Measurements from ENCODE around the gene CXorf58. TPM values are rescaled to one million over a fixed set of nuclear protein-coding genes. Genes with fewer than 3 reads are reported as not detected.
"Not testable (repeated sequence)": the region's sequence is repeated elsewhere in the genome, so short reads cannot be mapped to it uniquely, and the experiment has no call there.

CXorf58 gene
- total and polyA plus RNA-seq, 10 donors, result 0.04 to 0.92 (median 0.16) TPM; not detected in 5

DNA sequence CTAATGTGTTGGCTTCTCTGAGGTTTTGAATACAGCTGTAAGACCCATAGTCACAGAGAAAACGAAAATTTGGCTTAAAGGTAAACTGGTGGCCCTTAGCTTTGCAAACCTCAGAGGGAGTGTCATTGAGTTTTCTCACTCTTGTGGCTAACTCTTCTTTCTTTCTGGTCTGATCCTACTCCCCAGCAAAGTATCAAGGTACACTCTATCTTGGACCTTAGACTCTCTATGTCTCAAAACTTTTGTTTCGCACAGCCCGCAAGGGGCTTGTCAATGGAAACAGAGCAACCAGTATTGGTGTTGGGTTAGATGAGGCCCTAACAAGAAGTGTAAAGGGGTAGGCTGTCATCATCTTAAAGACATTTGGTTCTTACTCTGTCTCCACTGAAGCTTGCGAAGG, 19.9 kb upstream of the CXorf58 start:
- Histone ChIP-seq H3K9me3 (no peaks in the 10 kb centered on the region), H3K27me3 (replicated peaks in 1 of 7) (no peaks in the 10 kb centered on the region), H3K27ac (no peak overlapping the region), H3K4me1 (peaks cover 0 to 5% (median 0%) of the 10 kb centered on the region in 6 donors), H3K4me3 (no peak overlapping the region), H3K36me3 (no peaks in the 10 kb centered on the region)
- 89 to 95% (median 94%) methylated on average over 4 of the region's 4 CpGs for WGBS, 5 donors
- DNase-seq, result no peak
- TF ChIP-seq POLR2AphosphoS5 (IDR thresholded peaks at IDR 0.05) (no peak), POLR2A (IDR thresholded peaks at IDR 0.05) (no peak)
- TF ChIP-seq, protein P1, sequence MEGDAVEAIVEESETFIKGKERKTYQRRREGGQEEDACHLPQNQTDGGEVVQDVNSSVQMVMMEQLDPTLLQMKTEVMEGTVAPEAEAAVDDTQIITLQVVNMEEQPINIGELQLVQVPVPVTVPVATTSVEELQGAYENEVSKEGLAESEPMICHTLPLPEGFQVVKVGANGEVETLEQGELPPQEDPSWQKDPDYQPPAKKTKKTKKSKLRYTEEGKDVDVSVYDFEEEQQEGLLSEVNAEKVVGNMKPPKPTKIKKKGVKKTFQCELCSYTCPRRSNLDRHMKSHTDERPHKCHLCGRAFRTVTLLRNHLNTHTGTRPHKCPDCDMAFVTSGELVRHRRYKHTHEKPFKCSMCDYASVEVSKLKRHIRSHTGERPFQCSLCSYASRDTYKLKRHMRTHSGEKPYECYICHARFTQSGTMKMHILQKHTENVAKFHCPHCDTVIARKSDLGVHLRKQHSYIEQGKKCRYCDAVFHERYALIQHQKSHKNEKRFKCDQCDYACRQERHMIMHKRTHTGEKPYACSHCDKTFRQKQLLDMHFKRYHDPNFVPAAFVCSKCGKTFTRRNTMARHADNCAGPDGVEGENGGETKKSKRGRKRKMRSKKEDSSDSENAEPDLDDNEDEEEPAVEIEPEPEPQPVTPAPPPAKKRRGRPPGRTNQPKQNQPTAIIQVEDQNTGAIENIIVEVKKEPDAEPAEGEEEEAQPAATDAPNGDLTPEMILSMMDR (IDR thresholded peaks at IDR 0.05 in 8 of 11, conservative IDR thresholded peaks at IDR 0.05 in 3 of 11), result no peak
- intact Hi-C loops (cut with DNase I; ENCODE audit: low total_unique reads), result no loop called here

DNA sequence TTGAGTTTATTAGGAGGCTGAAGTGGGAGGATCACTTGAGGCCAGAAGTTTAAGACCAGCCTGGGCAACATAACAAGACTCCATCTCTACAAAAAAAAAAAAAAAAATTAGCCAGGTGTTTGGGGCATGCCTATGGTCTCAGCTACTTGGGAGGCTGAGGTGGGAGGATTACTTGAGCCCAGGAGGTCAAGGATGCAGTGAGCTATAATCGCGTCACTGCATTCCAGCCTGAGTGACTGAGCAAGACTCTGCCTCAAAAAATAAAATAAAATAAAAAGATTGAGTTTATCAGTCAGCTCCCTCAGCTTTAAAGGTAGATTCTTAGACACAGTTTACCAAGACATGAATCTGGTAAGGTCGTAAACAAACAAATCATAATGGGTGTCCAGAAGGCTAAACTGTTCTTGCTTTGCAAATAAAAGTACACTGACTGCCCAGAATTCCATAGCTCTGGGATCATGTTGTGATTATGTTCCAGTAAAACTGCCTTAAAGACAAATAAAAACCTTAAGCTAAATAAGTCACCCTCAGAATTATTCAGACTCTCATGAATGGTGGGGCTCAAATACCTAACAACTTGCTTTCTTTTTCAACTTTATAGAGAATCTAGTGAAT, 18.8 kb upstream of the CXorf58 start:
- 74 to 98% (median 92%) methylated on average over 3 of the region's 3 CpGs for WGBS, 5 donors
- intact Hi-C loops (cut with DNase I; ENCODE audit: low total_unique reads), result no loop called here
- Histone ChIP-seq H3K4me1 (peaks cover 0 to 4% (median 0%) of the 10 kb centered on the region in 6 donors), H3K27me3 (replicated peaks in 1 of 7) (no peaks in the 10 kb centered on the region), H3K9me3 (no peaks in the 10 kb centered on the region), H3K4me3 (no peak overlapping the region), H3K27ac (no peak overlapping the region), H3K36me3 (no peaks in the 10 kb centered on the region)
- DNase-seq, result no peak
- no peak for TF ChIP-seq POLR2A (IDR thresholded peaks at IDR 0.05)
- TF ChIP-seq, protein P1 (IDR thresholded peaks at IDR 0.05 in 8 of 11, conservative IDR thresholded peaks at IDR 0.05 in 3 of 11), result no peak

GRCh38 chrX:23890933-23891332, 16.9 kb upstream of the CXorf58 start:
- H3K4me1 ChIP-seq, result no peaks in the 10 kb centered on the region
- no peaks in the 10 kb centered on the region for H3K9me3 ChIP-seq
- no peak overlapping the region for H3K4me3 ChIP-seq
- H3K27me3 ChIP-seq (replicated peaks in 1 of 7), result peaks cover 0 to 8% (median 0%) of the 10 kb centered on the region in 7 donors
- H3K27ac ChIP-seq, result no peak overlapping the region
- TF ChIP-seq POLR2AphosphoS5 (IDR thresholded peaks at IDR 0.05) (no peak), POLR2A (IDR thresholded peaks at IDR 0.05) (no peak)
- TF ChIP-seq, protein P1 (IDR thresholded peaks at IDR 0.05 in 8 of 11, conservative IDR thresholded peaks at IDR 0.05 in 3 of 11), result no peak
- intact Hi-C loops (cut with DNase I; ENCODE audit: low total_unique reads), result no loop called here
- 93 to 100% (median 98%) methylated on average over 4 of the region's 4 CpGs for WGBS, 5 donors
- no peaks in the 10 kb centered on the region for H3K36me3 ChIP-seq
- no peak for DNase-seq

DNA sequence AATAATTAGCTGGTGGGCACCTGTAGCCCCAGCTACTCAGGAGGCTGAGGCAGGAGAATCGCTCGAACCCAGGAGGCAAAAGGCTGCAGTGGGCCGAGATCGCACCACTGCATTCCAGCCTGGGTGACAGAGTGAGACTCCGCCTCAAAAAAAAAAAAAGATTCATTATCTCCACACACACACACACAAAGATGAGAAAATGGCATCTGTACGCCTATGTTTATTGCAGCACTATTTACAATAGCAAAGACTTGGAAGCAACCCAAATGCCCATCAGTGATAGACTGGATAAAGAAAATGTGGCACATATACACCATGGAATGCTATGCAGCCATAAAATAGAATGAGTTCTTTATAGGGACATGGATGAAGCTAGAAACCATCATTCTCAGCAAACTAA, 12.8 kb upstream of the CXorf58 start:
- H3K27me3 ChIP-seq (replicated peaks in 1 of 7); H3K4me1 ChIP-seq; H3K9me3 ChIP-seq; intact Hi-C loops (cut with DNase I; ENCODE audit: low total_unique reads); H3K27ac ChIP-seq; H3K36me3 ChIP-seq; DNase-seq; H3K4me3 ChIP-seq: not testable (repeated sequence)
- 92 to 100% (median 96%) methylated on average over 5 to 6 of the region's 6 CpGs for WGBS, 5 donors

DNA sequence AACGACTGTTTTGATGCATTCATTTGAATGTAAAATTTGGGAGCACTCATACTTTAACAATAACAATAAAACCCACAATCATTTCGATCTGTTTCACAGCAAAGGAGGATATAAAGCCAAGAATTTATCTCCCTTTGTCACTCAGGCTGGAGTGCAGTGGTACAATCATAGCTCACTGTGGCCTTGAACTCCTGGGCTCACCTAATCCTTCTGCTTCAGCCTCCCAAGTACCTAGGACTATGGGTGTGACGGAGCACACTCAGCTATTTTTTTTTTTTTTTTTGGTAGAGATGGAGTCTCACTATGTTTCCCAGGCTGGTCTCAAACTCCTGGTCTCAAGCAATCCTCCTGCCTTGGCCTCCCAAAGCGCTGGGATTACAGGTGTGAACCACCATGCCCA, 11.3 kb upstream of the CXorf58 start:
- DNase-seq; intact Hi-C loops (cut with DNase I; ENCODE audit: low total_unique reads); H3K9me3 ChIP-seq; H3K27me3 ChIP-seq (replicated peaks in 1 of 7); H3K27ac ChIP-seq; H3K4me3 ChIP-seq; H3K36me3 ChIP-seq: not testable (repeated sequence)
- WGBS, 5 donors, result 70 to 94% (median 90%) methylated on average over 4 of the region's 4 CpGs
- H3K4me1 ChIP-seq, result peaks cover 0 to 12% (median 7%) of the 10 kb centered on the region in 6 donors

All from spleen (tissue), 11 donors.